ENCODE data around the gene CABP2.
"Not testable (repeated sequence)": the region's sequence is repeated elsewhere in the genome, so short reads cannot be mapped to it uniquely, and the experiment has no call there.

CABP2 gene

DNA sequence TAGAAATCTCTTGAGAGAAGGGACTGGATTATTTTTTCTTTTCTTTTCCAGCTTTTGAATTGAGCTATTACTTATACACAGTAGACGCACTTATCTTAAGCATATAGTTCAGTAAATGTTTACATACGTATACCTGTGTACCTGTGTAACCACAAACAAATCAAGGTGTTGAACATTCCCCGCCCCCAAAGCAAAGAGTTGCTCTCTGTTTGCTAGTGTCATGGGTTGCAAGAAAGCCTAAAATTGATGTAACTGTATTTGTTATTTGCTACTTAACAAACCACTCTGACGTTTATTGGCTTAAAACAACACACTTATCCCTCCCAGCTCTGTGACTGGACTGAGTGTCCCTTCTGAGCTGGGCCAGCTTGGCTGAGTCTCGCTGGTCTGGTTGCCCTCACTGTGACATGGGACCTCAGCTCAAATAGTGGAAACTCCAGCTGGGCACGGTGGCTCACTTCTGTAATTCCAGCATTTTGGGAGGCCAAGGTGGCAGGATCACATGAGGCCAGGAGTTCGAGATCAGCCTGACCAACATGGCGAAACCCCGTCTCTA, 25.4 kb upstream of the CABP2 start:
- WGBS = 82% methylated on average over 9 of the region's 9 CpGs
- DNase-seq = no peak
- no peak overlapping the region for H2BK120ac ChIP-seq (ENCODE audit: low read depth, low read length)

GRCh38 chr11:67548112-67548511, 24.9 kb upstream of the CABP2 start:
- H3K9ac ChIP-seq (ENCODE audit: low read length); H4K91ac ChIP-seq (ENCODE audit: low read length); H3K18ac ChIP-seq (ENCODE audit: low read depth in 1 of 2, low read length in 2 of 2); H2BK5ac ChIP-seq (ENCODE audit: low read depth, low read length, poor library complexity, severe bottlenecking); H2AK5ac ChIP-seq (ENCODE audit: low read length, severe bottlenecking); H2AFZ ChIP-seq (ENCODE audit: low read depth, low read length); H3K4me3 ChIP-seq (ENCODE audit: insufficient read depth in 1 of 2, low read depth in 1 of 2, low read length in 2 of 2); H4K8ac ChIP-seq (ENCODE audit: low read length); H3K4ac ChIP-seq (ENCODE audit: low read depth in 1 of 2, low read length in 2 of 2); H3K23ac ChIP-seq (ENCODE audit: low read length in 2 of 2); DNase-seq; H3K36me3 ChIP-seq (ENCODE audit: control insufficient read depth in 1 of 2, insufficient read depth in 2 of 2, low read depth in 1 of 2, low read length in 2 of 2); H2BK12ac ChIP-seq (ENCODE audit: low read length in 2 of 2); H3K14ac ChIP-seq (ENCODE audit: low read length in 2 of 2); H3K9me3 ChIP-seq (ENCODE audit: control insufficient read depth, low read length); H2BK15ac ChIP-seq (ENCODE audit: low read depth, poor library complexity, severe bottlenecking); H3K4me2 ChIP-seq (ENCODE audit: low read length, poor library complexity, severe bottlenecking); H2BK120ac ChIP-seq (ENCODE audit: low read depth, low read length); H3K79me1 ChIP-seq (replicated peaks; ENCODE audit: low read length, poor library complexity, severe bottlenecking); H3K27ac ChIP-seq (ENCODE audit: low read length, poor library complexity, severe bottlenecking): not testable (repeated sequence)
- 86% methylated on average over 2 of the region's 4 CpGs for WGBS
- H3K27me3 ChIP-seq (ENCODE audit: control insufficient read depth in 1 of 2, insufficient read depth in 1 of 2, low read length in 2 of 2) = peaks cover 0 to 26% of the 10 kb centered on the region in 2 experiments
- peaks cover 16% of the 10 kb centered on the region for H3K4me1 ChIP-seq (ENCODE audit: control insufficient read depth, insufficient read depth, low read depth, low read length)

More for the DNA sequence above, 25.4 kb upstream of the CABP2 start:
- no peak overlapping the region for H4K91ac ChIP-seq (ENCODE audit: low read length)
- H2AK5ac ChIP-seq (ENCODE audit: low read length, severe bottlenecking) = no peak overlapping the region
- H3K9me3 ChIP-seq (ENCODE audit: control insufficient read depth, low read length) = peaks cover 6% of the 10 kb centered on the region
- no peak overlapping the region for H2BK12ac ChIP-seq (ENCODE audit: low read length in 2 of 2)
- no peak overlapping the region for H3K27ac ChIP-seq (ENCODE audit: low read length, poor library complexity, severe bottlenecking)
- no peaks in the 10 kb centered on the region for H3K36me3 ChIP-seq (ENCODE audit: control insufficient read depth in 1 of 2, insufficient read depth in 2 of 2, low read depth in 1 of 2, low read length in 2 of 2)
- peaks cover 11% of the 10 kb centered on the region for H3K4me1 ChIP-seq (ENCODE audit: control insufficient read depth, insufficient read depth, low read depth, low read length)
- no peak overlapping the region for H3K4me3 ChIP-seq (ENCODE audit: insufficient read depth in 1 of 2, low read depth in 1 of 2, low read length in 2 of 2)
- H2AFZ ChIP-seq (ENCODE audit: low read depth, low read length) = no peak overlapping the region
- no peak overlapping the region for H3K9ac ChIP-seq (ENCODE audit: low read length)
- H4K8ac ChIP-seq (ENCODE audit: low read length) = no peak overlapping the region
- no peak overlapping the region for H3K4ac ChIP-seq (ENCODE audit: low read depth in 1 of 2, low read length in 2 of 2)
- no peaks in the 10 kb centered on the region for H3K79me1 ChIP-seq (replicated peaks; ENCODE audit: low read length, poor library complexity, severe bottlenecking)
- H3K14ac ChIP-seq (ENCODE audit: low read length in 2 of 2) = no peak overlapping the region
- no peak overlapping the region for H3K18ac ChIP-seq (ENCODE audit: low read depth in 1 of 2, low read length in 2 of 2)
- no peak overlapping the region for H3K23ac ChIP-seq (ENCODE audit: low read length in 2 of 2)
- peaks cover 0 to 20% of the 10 kb centered on the region in 2 experiments for H3K27me3 ChIP-seq (ENCODE audit: control insufficient read depth in 1 of 2, insufficient read depth in 1 of 2, low read length in 2 of 2)
- H2BK5ac ChIP-seq (ENCODE audit: low read depth, low read length, poor library complexity, severe bottlenecking) = no peak overlapping the region
- H2BK15ac ChIP-seq (ENCODE audit: low read depth, poor library complexity, severe bottlenecking) = no peak overlapping the region
- no peak overlapping the region for H3K4me2 ChIP-seq (ENCODE audit: low read length, poor library complexity, severe bottlenecking)

DNA sequence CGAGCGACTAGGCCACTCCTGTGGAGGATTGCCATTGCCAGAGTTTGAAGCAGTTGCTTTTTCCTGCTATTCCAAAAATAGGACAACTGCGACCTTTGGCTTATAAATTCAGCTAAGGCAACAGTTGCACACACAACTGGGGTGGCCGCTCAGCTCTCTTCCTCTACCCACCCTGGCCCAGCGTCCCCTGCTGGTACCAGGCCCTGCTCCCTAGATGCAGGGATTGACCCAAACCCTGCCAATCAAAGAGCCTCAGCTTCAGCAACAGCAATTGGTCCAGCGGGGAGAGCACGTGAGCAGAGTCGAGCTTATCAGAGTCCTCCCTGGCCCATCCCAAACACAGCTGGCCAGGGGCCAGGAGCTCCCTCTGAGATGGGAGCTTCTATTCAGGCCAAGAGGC, 22.0 kb upstream of the CABP2 start:
- Histone ChIP-seq H2BK5ac (ENCODE audit: low read depth, low read length, poor library complexity, severe bottlenecking) (no peak overlapping the region), H4K8ac (ENCODE audit: low read length) (no peak overlapping the region), H2BK120ac (ENCODE audit: low read depth, low read length) (no peak overlapping the region), H4K91ac (ENCODE audit: low read length) (no peak overlapping the region), H3K4me2 (ENCODE audit: low read length, poor library complexity, severe bottlenecking) (no peak overlapping the region), H2AFZ (ENCODE audit: low read depth, low read length) (no peak overlapping the region), H3K9ac (ENCODE audit: low read length) (no peak overlapping the region), H2BK12ac (ENCODE audit: low read length in 2 of 2) (peak overlapping the region in 1 of 2 experiments; percentile 5), H3K27me3 (ENCODE audit: control insufficient read depth in 1 of 2, insufficient read depth in 1 of 2, low read length in 2 of 2) (peaks cover 0 to 29% of the 10 kb centered on the region in 2 experiments), H3K27ac (ENCODE audit: low read length, poor library complexity, severe bottlenecking) (peak overlapping the region; percentile 75), H3K4ac (ENCODE audit: low read depth in 1 of 2, low read length in 2 of 2) (no peak overlapping the region), H3K4me1 (ENCODE audit: control insufficient read depth, insufficient read depth, low read depth, low read length) (peaks cover 17% of the 10 kb centered on the region), H3K9me3 (ENCODE audit: control insufficient read depth, low read length) (no peaks in the 10 kb centered on the region), H2BK15ac (ENCODE audit: low read depth, poor library complexity, severe bottlenecking) (no peak overlapping the region), H3K23ac (ENCODE audit: low read length in 2 of 2) (no peak overlapping the region), H3K14ac (ENCODE audit: low read length in 2 of 2) (no peak overlapping the region), H3K79me1 (replicated peaks; ENCODE audit: low read length, poor library complexity, severe bottlenecking) (no peaks in the 10 kb centered on the region), H3K18ac (ENCODE audit: low read depth in 1 of 2, low read length in 2 of 2) (no peak overlapping the region), H3K4me3 (ENCODE audit: insufficient read depth in 1 of 2, low read depth in 1 of 2, low read length in 2 of 2) (no peak overlapping the region), H3K36me3 (ENCODE audit: control insufficient read depth in 1 of 2, insufficient read depth in 2 of 2, low read depth in 1 of 2, low read length in 2 of 2) (no peaks in the 10 kb centered on the region), H2AK5ac (ENCODE audit: low read length, severe bottlenecking) (peak overlapping the region; percentile 73)
- 77% methylated on average over 8 of the region's 8 CpGs for WGBS
- no peak for DNase-seq

DNA sequence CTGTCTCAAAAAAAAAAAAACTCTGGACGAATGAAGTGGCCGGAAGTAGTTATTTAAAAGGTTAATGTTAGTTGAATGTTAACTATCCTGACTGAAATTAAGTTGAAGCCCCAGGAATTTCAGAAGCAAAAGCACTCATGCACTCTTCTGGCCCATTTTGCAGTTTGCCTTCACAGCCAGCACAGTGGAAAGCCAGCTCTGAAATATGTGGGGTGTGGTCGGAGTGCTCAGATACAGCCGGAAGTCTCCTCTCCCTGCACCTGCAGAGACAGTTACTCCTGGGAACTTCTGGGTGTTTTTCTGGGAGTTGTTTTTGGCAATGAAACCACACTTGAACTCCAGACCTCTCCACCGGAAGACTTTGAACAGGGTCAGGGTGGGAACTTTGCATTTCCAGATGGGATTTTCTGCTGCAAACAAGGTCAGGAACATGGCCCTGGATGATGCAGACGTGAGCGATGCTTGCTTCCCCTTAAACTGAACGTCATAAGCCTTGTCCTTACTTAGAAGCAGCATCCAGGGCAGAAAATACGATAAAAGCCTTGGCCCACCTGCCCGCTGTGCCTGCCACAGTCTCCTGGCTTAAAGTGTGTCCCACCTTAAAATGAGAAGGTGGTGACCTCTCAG, 21.5 kb upstream of the CABP2 start:
- no peak overlapping the region for H2BK120ac ChIP-seq (ENCODE audit: low read depth, low read length)

More for the DNA sequence above, 21.5 kb upstream of the CABP2 start:
- Histone ChIP-seq H3K4ac (ENCODE audit: low read depth in 1 of 2, low read length in 2 of 2) (no peak overlapping the region), H3K4me2 (ENCODE audit: low read length, poor library complexity, severe bottlenecking) (no peak overlapping the region), H3K18ac (ENCODE audit: low read depth in 1 of 2, low read length in 2 of 2) (no peak overlapping the region), H2BK15ac (ENCODE audit: low read depth, poor library complexity, severe bottlenecking) (no peak overlapping the region), H2BK12ac (ENCODE audit: low read length in 2 of 2) (no peak overlapping the region), H3K36me3 (ENCODE audit: control insufficient read depth in 1 of 2, insufficient read depth in 2 of 2, low read depth in 1 of 2, low read length in 2 of 2) (no peaks in the 10 kb centered on the region), H3K9ac (ENCODE audit: low read length) (no peak overlapping the region), H3K9me3 (ENCODE audit: control insufficient read depth, low read length) (no peaks in the 10 kb centered on the region), H4K8ac (ENCODE audit: low read length) (no peak overlapping the region), H2AK5ac (ENCODE audit: low read length, severe bottlenecking) (peak overlapping the region; percentile 73), H3K14ac (ENCODE audit: low read length in 2 of 2) (no peak overlapping the region), H2AFZ (ENCODE audit: low read depth, low read length) (no peak overlapping the region), H3K23ac (ENCODE audit: low read length in 2 of 2) (no peak overlapping the region), H2BK5ac (ENCODE audit: low read depth, low read length, poor library complexity, severe bottlenecking) (no peak overlapping the region), H3K4me1 (ENCODE audit: control insufficient read depth, insufficient read depth, low read depth, low read length) (peaks cover 17% of the 10 kb centered on the region), H3K4me3 (ENCODE audit: insufficient read depth in 1 of 2, low read depth in 1 of 2, low read length in 2 of 2) (no peak overlapping the region), H4K91ac (ENCODE audit: low read length) (no peak overlapping the region), H3K79me1 (replicated peaks; ENCODE audit: low read length, poor library complexity, severe bottlenecking) (no peaks in the 10 kb centered on the region), H3K27me3 (ENCODE audit: control insufficient read depth in 1 of 2, insufficient read depth in 1 of 2, low read length in 2 of 2) (peaks cover 0 to 29% of the 10 kb centered on the region in 2 experiments), H3K27ac (ENCODE audit: low read length, poor library complexity, severe bottlenecking) (peak overlapping the region; percentile 75)
- 81% methylated on average over 10 of the region's 10 CpGs for WGBS
- DNase-seq = no peak

Data from mesenchymal stem cell (in vitro differentiated cells and primary cell).